Right atrium auricular region (tissue), 2 donors: ENCODE data around the gene MGA. TPM values are rescaled to one million over a fixed set of nuclear protein-coding genes. Genes with fewer than 3 reads are reported as not detected.

ENCODE experiments used
- DNase-seq: peaks from one replicate; pipeline ENCODE4 v3.0.0-alpha.2; 2019; ENCODE audit warnings: low spot score
- H3K27ac ChIP-seq, 2 donors: fragments of 200-600 bp; sonication (generic); 1 replicate in 1 of 2; 2 replicates in 1 of 2; pipeline ENCODE4 v1.5.1; 2016 to 2019
- H3K27me3 ChIP-seq, 2 donors: fragments of 200-600 bp; sonication (generic); one replicate each; pipeline versions ENCODE4 v1.5.1 to v1.6.0; 2017 to 2019
- H3K36me3 ChIP-seq: fragments of 200-600 bp; sonication (generic); one replicate; pipeline ENCODE4 v1.5.1; 2016
- H3K4me1 ChIP-seq, 2 donors: fragments of 200-600 bp; sonication (generic); one replicate each; pipeline versions ENCODE4 v1.5.1 to v1.6.0; 2017 to 2019
- H3K4me3 ChIP-seq, 2 donors: fragments of 200-600 bp; sonication (generic); 1 replicate in 1 of 2; 2 replicates in 1 of 2; pipeline ENCODE4 v1.5.1; 2017 to 2019; ENCODE audit warnings: mild to moderate bottlenecking in 1 of 2, moderate library complexity in 1 of 2
- H3K9me3 ChIP-seq, 2 donors: fragments of 200-600 bp; sonication (generic); one replicate each; pipeline ENCODE4 v1.5.1; 2019
- CTCF ChIP-seq, 2 donors: fragments of 200-600 bp; sonication (generic); IDR thresholded peaks; one replicate each; pipeline ENCODE4 v1.5.1; 2019; ENCODE audit warnings: antibody characterized with exemption in 2 of 2
- total RNA-seq, 2 donors: library from RNA; depleted of rRNA; stranded (reverse); fragments of >200 nt; gene quantifications; one replicate each; pipeline ENCODE4 v1.1.0, GENCODE V29; 2016

The MGA gene
- total RNA-seq, 2 donors from 2014 or later = 40.1 to 40.3 TPM

- peaks cover 4 to 43% of the 10 kb centered on the region in 2 donors for H3K4me1 ChIP-seq
- no peak for DNase-seq
- H3K27me3 ChIP-seq = no peaks in the 10 kb centered on the region
- no peaks in the 10 kb centered on the region for H3K9me3 ChIP-seq
- H3K36me3 ChIP-seq = no peaks in the 10 kb centered on the region
- no peak overlapping the region for H3K4me3 ChIP-seq
- no peak for TF ChIP-seq CTCF (IDR thresholded peaks at IDR 0.05)
- H3K27ac ChIP-seq = peak overlapping the region in 1 of 2 donors; percentile 18
Observed at GRCh38 chr15:41778521-41778920, 118.3 kb downstream of the MGA start.

- peaks cover 4 to 37% of the 10 kb centered on the region in 2 donors for H3K4me1 ChIP-seq
- no peak overlapping the region for H3K4me3 ChIP-seq
- no peaks in the 10 kb centered on the region for H3K9me3 ChIP-seq
- H3K36me3 ChIP-seq = no peaks in the 10 kb centered on the region
- H3K27me3 ChIP-seq = no peaks in the 10 kb centered on the region
- no peak for DNase-seq
- no peak for TF ChIP-seq CTCF (IDR thresholded peaks at IDR 0.05)
- peak overlapping the region; percentile 47 to 53 for H3K27ac ChIP-seq
Observed at GRCh38 chr15:41779662-41780157, 119.5 kb downstream of the MGA start.

- Histone ChIP-seq H3K9me3 (no peaks in the 10 kb centered on the region), H3K4me3 (no peak overlapping the region), H3K27ac (peak overlapping the region in 1 of 2 donors; percentile 53), H3K4me1 (peaks cover 1 to 32% of the 10 kb centered on the region in 2 donors), H3K27me3 (no peaks in the 10 kb centered on the region), H3K36me3 (no peaks in the 10 kb centered on the region)
- no peak for TF ChIP-seq CTCF (IDR thresholded peaks at IDR 0.05)
- no peak for DNase-seq
Observed at GRCh38 chr15:41780266-41780665, 120.1 kb downstream of the MGA start.

- DNase-seq = no peak
- Histone ChIP-seq H3K27me3 (no peaks in the 10 kb centered on the region), H3K4me1 (peaks cover 0 to 27% of the 10 kb centered on the region in 2 donors), H3K36me3 (no peaks in the 10 kb centered on the region), H3K9me3 (no peaks in the 10 kb centered on the region), H3K27ac (peak overlapping the region in 1 of 2 donors; percentile 53), H3K4me3 (no peak overlapping the region)
- TF ChIP-seq CTCF (IDR thresholded peaks at IDR 0.05) = no peak
Observed at GRCh38 chr15:41780727-41781126, 120.5 kb downstream of the MGA start.

- Histone ChIP-seq H3K27me3 (no peaks in the 10 kb centered on the region), H3K4me1 (peaks cover 0 to 19% of the 10 kb centered on the region in 2 donors), H3K27ac (no peak overlapping the region), H3K36me3 (no peaks in the 10 kb centered on the region), H3K9me3 (no peaks in the 10 kb centered on the region), H3K4me3 (no peak overlapping the region)
- TF ChIP-seq CTCF (IDR thresholded peaks at IDR 0.05) = no peak
- no peak for DNase-seq
Observed at GRCh38 chr15:41782371-41783282, 122.4 kb downstream of the MGA start.
